ENCODE measurements around the gene WFIKKN2.
"Not testable (repeated sequence)": the region's sequence is repeated elsewhere in the genome, so short reads cannot be mapped to it uniquely, and the experiment has no call there.

The WFIKKN2 gene

GRCh38 chr17:50872710-50873424 lies 37.5 kb downstream of the WFIKKN2 start:
- DNase-seq, result no peak

GRCh38 chr17:50875074-50875473 lies 39.7 kb downstream of the WFIKKN2 start:
- DNase-seq, result no peak

GRCh38 chr17:50877042-50877441 lies 41.7 kb downstream of the WFIKKN2 start:
- DNase-seq, result not testable (repeated sequence)

DNA sequence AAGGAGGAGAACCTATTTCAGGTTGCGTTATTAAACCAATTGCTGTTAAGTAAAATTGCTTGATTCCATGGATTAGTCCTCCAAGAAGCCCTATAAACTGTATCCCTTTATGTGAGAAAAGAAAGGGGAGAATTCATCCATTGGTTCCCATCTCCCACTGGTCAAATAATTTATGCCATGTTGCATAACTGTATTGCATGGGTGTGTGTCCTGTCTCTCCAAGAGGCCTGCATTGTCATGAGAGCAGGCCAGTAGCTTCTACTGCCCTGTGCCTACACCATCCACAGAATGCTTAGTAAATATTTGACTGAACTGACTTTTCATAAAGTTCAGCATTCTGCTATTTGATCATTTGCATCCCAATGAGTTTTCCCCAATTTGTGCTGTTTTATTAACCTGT lies 42.5 kb downstream of the WFIKKN2 start:
- DNase-seq, result no peak

GRCh38 chr17:50879086-50879485 lies 43.7 kb downstream of the WFIKKN2 start:
- no peak for DNase-seq

- no peak for DNase-seq
Measured at GRCh38 chr17:50881182-50881581, 45.8 kb downstream of the WFIKKN2 start.

GRCh38 chr17:50882851-50883250 lies 47.5 kb downstream of the WFIKKN2 start:
- no peak for DNase-seq

DNA sequence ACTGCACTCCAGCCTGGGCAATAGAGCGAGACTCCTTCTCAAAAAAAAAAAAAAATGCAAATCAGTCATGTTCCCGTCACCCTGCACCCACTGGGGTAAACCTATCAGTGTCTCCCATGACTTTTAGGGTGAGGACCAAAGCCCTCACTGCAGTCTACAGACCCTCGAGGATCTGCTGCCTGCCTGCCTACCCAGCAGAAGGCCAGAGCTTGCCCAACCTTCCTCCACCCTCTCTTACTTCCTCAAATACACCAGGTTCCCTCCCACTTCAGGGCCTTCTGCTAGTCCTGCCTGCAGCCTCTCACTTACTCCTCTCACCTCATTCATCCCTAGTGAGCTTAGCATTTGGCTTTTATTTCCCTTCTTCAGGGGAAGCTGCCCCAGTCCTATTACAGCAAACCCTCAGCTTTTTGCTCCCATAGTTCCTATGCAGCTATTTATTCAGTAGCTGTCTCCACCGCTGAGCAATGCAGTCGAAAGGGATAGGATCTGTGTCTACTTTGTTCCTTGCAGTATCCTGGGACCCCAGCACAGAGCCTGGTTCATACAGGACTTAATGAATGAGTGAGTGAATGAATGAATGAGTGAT lies 48.6 kb downstream of the WFIKKN2 start:
- no peak for DNase-seq

GRCh38 chr17:50884439-50885311 lies 49.3 kb downstream of the WFIKKN2 start:
- peak in 1 of 58 donors; percentile 27 for DNase-seq

DNA sequence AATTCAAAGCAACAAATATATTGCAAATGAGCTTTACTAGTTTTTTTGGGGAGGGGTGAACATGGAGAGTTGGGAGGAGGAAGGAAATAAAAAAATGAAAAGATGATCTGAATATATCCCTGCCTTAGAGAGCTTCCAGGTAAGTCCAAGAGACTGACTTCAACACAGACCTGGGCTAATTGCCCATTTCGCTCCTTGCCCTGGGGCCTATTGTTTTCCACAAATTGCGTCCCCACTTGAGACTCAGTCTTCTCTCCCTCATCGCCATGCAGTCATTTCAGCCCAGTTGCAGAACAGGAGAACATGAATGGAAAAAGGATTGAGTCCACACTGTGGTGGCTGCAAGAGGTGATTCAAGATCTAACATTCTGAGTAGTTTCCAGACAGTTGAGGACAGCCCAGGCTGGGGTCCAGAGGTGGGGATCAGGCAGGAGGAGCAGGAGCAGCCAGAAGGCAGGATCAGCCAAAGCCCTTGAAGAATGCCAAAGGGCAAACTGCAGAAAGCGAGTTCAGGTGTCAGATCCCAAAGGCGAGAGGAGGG lies 52.4 kb downstream of the WFIKKN2 start:
- no peak for DNase-seq

- peak in 2 of 58 donors; percentile 2 to 20 for DNase-seq
Measured at GRCh38 chr17:50889528-50890118, 54.2 kb downstream of the WFIKKN2 start.

DNA sequence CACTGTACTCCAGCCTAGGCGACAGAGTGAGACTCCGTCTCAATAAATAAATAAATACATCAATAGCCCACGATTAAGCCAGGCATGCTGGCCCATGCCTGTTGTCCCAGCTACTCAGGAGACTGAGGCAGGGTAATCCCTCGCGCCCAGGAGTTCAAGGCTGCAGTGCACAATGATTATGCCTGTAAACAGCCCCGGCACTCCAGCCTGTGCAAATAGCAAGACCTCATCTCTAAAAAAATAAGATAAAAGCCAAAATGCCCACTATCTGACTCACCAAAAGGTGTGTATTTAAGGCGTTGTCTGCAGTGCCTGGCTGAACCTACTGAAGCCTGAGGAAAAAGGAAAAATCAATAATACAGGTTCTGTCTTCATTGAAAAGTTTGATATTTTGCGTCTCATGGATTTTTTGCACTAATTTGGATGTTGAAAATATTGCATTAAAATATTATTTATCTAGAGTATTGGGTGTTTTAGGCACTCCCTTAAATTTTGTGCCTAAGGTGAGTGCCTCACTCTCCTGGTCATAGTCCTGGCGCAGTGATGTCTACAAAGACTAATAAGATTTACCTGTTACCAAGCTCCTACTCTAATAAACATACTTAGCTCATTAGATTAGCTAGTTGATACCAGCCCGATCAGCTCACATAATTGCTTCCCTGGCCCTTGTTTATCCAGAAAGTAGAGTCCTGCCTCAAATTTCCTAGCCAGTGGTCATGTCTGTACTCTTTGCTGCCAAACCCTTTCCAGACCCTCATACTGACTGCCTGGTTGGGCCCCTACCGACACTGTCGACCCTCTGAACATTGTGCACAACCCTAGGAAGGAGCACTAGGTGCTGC lies 55.5 kb downstream of the WFIKKN2 start:
- no peak for DNase-seq

- DNase-seq, result no peak
Measured at GRCh38 chr17:50891577-50891989, 56.2 kb downstream of the WFIKKN2 start.
